Stimulated activated CD8-positive, alpha-beta memory T cell treated with anti-CD3 and anti-CD28 coated beads, Interleukin-4, amount 100 ng/mL, for 1 hour (primary cell): ENCODE data around the gene ABRACL.

Source experiments
- DNase-seq, 2 donors: peaks; one replicate each; pipeline ENCODE4 v3.0.0-alpha.2; 2020; ENCODE audit warnings: low read depth in 2 of 2, low spot score in 1 of 2

The ABRACL gene

DNA sequence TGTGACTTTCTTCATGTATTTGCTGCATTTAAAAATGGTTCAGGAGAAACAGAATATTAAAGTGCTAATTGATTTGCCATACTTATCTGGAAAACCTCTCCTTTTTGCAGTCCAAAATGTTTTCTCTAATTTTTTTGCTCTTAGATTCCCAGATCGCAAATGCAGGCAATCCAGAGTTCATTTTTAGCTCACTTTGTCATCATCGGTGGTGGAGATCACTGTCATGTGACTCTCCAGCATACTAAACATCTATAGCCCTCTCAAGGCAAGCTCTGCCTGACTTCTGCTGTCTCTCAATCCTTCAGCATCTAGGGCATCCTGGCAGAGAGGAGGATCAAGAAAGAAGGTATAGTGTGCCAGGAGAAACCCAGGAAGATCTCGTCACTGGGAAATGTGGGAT is 24.8 kb downstream of the ABRACL start:
- no peak for DNase-seq

DNA sequence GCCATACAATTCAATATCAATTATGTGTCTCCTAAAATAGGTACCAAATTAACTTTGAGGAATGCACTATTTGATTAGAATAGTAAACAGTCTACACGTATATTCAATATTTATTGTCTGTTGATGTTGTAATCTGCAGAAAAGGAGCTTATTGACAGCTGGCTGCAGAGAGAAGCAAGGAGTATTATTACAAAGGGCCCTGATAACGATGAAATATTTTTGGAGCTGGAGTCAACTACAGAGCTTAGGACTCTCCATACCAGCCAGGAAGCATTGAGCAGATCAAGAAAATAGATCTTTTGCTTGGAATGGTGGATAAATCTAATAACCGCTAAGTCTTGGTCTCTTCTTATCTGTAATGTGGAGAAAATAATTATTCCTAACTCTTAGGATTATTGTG is 25.5 kb downstream of the ABRACL start:
- no peak for DNase-seq

DNA sequence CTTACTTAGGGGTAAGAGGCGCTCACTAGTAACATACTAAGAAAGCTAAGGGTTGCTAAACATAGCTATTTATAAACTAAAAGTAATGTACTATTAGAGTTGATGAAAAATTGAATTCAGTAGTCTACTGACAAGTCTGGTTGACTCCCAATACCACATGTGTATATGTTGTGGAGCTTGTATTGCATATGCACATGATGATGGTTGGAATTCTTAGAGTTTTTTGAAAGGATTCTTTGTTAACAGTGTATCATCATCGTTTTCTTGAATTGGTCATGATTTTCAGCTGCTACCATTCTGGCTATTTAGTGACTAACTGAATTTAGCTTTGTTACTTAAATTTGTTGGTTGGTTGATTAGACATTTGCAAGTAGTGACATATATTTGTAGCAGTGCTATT is 27.2 kb downstream of the ABRACL start:
- DNase-seq = no peak

DNA sequence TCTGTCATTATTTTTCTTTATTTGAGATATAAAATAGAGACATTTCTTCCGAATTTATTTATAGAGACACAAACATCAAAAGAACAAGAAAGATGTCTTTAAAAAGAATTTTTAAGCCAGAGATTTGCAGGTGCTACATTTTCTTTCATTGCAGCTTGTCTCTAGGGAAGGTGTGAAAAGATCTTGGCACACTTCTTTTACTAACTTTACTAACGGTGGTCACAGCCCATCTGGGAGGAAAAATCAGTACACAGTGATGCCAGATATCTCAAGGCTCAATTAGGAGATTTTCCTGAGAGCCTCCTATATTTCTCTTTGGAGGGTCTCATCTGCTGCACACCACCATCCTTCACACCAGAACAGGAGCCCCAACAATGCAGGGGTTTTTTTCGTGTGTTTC is 29.5 kb downstream of the ABRACL start:
- no peak for DNase-seq

DNA sequence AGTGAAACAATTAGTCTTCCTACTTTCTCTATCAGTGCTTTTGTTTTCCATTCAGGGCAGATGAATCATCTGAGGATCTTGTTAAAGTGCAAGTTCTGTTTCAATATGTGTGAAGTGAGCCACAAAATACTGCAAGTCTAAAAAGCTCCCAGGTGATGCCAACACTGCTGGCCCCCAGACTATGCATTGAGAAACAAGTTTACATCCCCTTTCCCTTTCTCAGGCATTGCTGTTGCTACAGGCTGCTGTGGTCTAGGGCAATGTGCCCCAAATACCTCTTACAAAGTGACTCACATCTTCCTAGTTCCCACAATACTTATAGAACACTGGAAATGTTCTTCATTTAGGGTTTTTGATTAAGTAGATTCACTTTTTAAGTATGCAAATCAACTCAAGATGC is 31.8 kb downstream of the ABRACL start:
- no peak for DNase-seq

DNA sequence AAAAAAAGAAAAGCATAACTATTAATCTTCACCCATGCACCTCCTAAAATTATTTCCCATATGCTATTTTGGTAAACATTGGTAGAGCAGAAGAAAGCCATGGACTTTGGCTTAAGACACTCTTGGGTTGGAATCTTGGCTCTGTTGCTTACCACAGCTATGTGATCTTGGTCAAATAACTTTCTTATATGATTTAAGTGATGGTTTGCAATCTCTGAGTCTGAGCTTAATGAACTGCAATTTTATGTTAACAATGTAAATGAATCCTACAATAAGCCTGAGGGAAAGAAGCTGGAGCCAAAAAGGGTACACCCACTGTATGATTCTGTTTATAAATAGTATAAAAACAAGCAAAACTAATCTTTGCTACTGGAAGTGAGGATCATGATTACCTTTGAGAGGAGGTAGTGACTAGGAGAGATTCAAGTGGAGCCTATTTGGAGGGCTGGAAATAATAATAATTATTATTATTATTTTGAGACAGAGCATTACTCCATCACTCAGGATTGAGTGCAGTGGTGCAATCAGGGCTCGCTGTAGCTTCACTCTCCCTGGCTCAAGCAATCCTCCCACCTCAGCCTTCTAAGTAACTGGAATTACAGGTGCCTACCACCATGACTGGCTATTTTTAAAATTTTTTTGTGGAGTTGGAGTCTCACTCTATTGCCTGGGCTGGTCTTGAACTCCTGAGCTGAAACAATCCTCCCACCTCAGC is 34.5 kb downstream of the ABRACL start:
- no peak for DNase-seq

DNA sequence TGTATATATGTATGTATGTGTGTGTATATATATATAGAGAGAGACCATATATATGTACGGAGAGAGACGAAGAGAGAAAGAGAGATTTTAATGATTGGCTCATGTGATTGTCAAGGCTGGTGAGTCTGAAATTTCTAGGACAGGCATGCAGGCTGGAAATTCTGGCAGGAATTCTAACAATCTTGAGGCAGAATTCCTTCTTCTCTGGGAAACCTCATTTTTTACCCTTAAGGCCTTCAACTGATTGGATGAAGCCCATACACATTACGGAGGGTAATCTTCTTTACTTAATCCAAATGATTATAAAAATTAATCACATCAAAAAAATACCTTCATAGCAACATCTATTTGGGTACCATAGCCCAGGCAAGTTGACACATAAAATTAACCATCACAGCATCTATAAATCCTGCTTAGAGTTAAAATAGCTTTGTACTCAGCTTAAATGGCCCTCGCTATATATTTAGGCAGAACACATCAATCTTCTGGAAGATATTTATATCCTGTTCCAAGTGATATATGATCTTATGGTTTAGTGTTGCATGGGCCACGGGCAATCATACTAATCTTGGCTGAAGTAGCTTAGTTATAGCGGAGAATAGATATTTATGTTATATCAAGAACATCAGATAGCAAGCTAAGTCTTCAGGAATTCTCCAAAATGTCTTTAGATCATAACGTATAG is 36.6 kb downstream of the ABRACL start:
- DNase-seq = no peak

DNA sequence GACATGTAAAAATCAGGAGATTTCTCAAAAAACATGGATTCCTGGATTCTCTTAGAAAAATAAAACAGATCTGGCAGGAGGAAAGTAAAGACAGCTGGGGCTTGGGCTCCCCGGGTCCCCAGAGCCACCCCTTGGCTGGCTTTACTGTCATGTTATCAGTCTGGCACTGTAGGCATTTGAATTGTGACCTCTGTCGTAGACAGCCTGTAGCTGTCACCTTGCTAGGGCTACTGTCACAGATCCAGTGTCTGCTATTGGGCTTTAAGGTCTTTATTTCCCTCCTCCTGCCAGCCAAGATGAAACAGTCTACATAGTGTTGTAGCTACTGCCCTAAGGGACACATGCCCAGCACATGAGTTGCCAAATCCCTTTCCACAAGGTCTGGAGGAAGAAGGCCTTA is 37.5 kb downstream of the ABRACL start:
- DNase-seq = no peak

DNA sequence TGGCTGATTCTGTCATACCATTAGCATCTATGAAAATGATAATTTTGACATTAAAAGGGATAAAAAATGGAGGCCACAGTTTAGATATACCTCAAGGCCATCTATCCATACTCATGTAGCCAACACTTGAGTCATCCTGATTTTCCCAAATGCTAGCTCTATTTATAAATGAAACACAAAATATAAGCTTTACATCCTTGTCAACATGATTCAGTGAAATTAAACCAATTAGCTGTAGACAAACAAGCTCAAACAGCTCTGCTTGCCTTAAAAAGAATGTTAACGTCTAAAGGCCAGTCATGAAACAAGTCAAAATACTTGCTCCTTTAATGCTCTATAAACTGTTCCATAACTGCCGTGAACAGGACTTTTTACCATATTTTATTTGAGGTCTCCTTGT is 40.3 kb downstream of the ABRACL start:
- no peak for DNase-seq

DNA sequence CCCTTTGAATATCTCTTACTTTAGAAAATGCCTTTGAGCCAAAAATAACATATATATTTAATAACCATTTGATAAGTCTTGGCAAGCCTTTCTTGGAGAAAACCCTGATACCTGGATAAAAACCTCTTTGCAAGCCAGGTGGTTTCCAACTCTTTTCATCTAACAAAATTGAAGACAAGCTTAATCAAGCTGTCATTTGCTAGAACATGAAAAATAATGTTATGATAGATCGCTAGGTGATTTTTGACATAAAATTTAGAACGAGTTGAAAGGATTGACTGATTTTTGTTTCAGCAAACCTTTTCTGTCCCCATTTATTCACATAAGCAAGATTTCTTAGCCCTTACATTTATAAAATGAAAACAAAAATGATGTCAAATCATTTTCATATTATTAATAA is 44.6 kb downstream of the ABRACL start:
- DNase-seq = no peak

DNA sequence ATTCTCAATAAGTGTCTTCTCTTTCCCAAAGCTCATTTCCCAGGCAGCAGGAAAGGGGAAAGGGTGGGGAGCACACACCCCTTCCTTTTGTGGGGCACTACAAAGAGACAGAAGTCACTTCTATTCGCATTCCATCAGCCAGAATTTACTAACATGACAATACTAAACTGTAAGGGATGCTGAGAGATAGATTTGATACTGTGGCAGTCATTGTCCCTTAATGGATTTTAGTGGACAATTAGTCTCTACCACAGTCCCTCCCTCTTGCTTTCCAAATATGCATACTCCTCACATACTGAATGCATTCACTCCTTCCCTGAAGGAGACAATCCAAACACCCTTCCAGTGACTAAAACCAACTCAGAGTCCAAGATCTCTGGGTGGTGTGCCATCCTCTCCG is 50.5 kb downstream of the ABRACL start:
- DNase-seq = no peak

DNA sequence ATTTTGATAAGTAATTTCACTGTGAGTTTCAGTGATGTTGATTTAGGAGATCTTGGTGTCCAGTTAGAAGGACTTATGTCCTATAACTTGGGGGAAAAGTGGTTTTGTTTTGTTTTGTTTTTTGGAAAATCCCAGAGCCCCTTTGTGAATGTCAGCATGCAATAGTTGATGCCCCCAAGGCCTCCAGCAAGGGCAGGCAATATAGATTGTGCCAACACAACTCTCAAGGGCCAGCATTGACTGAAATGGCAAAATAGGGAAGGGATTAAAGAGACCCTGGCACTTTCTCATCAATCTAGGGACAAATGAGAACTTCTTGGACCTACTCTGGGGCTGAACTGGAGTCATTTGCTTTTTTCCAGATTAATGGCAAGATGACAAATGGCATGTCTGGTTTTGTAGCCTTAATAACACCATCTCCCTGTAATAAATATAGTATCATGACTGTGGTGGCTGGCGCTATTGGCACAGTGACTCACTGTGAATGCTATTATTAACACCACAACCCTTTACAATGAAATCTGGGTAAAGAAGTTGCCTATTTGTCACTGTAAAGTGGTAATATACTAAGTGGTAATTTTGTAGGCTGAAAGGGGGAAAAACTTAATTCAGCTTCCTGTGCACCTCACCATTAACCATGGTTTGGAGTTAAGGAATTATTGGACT is 51.8 kb downstream of the ABRACL start:
- DNase-seq = no peak

DNA sequence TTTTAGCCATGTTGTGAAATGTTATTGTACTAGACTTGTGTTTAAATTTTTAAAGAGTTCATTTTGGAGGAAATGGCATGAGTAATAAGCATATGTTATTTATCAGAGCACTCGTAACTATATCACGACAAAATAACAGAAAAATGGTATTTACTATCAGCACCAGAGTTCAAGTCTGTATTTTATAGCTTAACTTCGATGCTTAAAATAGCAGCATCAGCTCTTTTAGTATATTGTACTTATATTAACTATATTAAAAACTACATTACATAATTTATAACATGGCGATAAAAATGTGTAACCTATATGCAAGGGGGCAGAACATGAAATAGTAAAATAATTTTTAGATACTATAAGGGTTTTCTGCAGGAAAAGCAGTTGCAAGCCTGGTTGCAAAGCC is 52.9 kb downstream of the ABRACL start:
- no peak for DNase-seq

DNA sequence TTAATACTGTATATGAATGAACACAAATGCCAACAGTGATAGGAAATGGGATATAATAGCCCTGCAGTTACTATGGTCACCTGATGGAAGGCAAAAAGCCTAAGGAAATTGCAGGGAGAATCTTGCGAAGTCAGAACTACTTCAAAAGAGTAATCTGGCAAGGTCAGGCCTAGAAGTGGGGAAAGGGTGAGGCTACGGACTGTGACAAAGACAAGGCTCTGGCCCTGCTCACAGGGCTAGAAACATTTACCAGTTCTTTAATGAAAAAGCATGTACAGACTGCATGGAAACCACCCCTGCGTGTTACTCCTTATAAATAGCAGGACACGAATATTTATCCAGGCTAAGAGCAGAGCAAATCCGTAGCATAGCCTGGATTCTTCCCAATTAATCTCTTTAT is 53.8 kb downstream of the ABRACL start:
- no peak for DNase-seq

DNA sequence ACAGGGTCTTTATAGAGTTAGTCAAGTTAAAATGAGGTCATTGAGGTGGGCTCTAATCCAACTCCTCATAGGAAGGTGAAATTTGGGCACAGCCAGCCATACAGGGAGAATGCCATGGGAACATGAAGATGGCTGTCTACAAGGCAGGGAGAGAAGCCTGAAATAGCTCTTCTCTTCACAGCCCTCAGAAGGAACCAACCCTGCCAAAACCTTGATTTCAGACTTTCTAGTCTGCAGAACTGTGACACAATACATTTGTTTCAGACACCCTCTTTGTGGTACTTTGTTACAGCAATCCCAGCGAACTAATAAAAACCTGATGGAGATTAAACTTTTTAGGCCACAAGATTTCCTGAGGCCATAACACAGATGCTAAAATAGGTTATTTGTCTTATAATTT is 63.3 kb downstream of the ABRACL start:
- DNase-seq = no peak
